T-helper 2 cell treated with Interferon-gamma antibody and Interleukin-4, amounts not matched to agents 5 μg/mL and 100 μg/mL, for 36 hours (primary cell): ENCODE measurements around the gene SLC6A9.

ENCODE experiments used
- DNase-seq: peaks from one replicate; pipeline ENCODE4 v3.0.0; 2021; ENCODE audit warnings: low spot score
- H3K27ac Mint-ChIP-seq: one replicate; pipeline ENCODE4 v1.8.0; 2021; ENCODE audit warnings: mild to moderate bottlenecking, mixed read lengths
- H3K27me3 Mint-ChIP-seq: one replicate; pipeline ENCODE4 v1.8.0; 2021; ENCODE audit warnings: low read depth, mixed read lengths
- H3K36me3 Mint-ChIP-seq: one replicate; pipeline ENCODE4 v1.8.0; 2021; ENCODE audit warnings: low read depth, mixed read lengths
- H3K4me1 Mint-ChIP-seq: one replicate; pipeline ENCODE4 v1.8.0; 2021; ENCODE audit warnings: low read depth, mixed read lengths
- H3K4me3 Mint-ChIP-seq: one replicate; pipeline ENCODE4 v1.8.0; 2022; ENCODE audit warnings: mild to moderate bottlenecking, moderate library complexity, mixed read lengths
- H3K9me3 Mint-ChIP-seq: one replicate; pipeline ENCODE4 v1.8.0; 2021; ENCODE audit warnings: mixed read lengths

SLC6A9 gene

DNA sequence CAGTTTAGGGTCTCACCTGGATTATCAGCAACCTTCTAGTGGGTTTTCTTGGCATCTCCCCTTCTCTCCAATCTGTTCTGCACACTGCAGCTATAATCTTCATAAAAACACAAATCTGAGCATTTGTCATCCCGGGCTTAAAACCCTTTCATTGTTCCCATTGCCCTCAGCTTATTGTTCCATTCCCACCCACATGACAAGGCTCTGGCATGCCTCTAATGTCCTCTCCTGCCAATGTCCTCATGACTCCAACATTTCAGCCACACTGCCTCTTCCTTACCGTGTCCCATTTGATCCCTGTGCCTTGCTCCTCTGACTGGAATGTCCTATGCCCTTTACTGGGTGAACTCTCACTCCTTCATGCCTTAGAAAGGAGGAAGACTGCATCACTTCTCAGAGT lies 68.9 kb downstream of the SLC6A9 start:
- Mint-ChIP-seq H3K36me3 (peaks cover 2% of the 10 kb centered on the region), H3K4me1 (no peaks in the 10 kb centered on the region), H3K9me3 (no peaks in the 10 kb centered on the region), H3K27ac (no peak overlapping the region), H3K4me3 (no peak overlapping the region), H3K27me3 (no peaks in the 10 kb centered on the region)
- no peak for DNase-seq

DNA sequence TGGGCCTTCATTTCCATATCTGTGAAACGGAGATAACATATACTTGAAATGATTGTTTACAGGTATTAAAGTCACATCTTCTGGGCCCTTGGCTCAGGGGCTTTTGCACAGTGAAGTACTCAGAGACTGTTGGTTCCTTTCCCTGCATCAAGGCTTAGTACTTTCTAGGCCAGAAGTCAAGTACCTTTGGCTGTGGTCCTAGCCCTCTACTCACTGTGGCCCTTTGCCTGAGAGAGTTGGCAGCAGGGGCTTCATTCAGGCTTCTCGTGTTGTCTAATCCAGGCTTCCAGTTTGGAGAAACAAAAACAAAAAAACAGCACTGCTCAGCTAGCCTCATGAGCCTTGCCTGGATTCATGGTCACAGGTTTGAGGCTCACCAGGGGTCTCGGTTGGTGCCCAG lies 69.6 kb downstream of the SLC6A9 start:
- Mint-ChIP-seq H3K27ac (no peak overlapping the region), H3K27me3 (no peaks in the 10 kb centered on the region), H3K4me1 (no peaks in the 10 kb centered on the region), H3K4me3 (no peak overlapping the region), H3K36me3 (peaks cover 2% of the 10 kb centered on the region), H3K9me3 (no peaks in the 10 kb centered on the region)
- DNase-seq = no peak

DNA sequence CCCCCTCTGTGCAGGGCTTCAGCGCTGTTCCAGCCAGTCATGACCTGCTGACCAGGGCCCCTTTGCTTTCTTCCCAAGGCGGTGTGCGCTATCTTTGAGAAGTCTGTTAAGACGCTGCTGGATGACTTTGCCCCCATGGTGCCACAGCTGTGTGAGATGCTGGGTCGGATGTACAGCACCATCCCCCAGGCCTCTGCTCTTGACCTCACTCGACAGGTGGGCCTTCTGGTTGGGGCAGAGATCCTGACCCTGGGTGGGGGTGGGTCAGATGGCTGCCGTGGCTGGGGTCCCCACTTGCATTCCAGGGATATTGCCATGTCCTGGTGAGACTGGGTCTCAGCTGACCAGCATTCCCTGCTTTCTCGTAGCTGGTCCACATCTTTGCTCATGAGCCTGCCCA lies 70.5 kb downstream of the SLC6A9 start:
- Mint-ChIP-seq H3K4me3 (no peak overlapping the region), H3K4me1 (no peaks in the 10 kb centered on the region), H3K9me3 (no peaks in the 10 kb centered on the region), H3K27ac (no peak overlapping the region), H3K27me3 (no peaks in the 10 kb centered on the region), H3K36me3 (peaks cover 2% of the 10 kb centered on the region)
- DNase-seq = no peak

DNA sequence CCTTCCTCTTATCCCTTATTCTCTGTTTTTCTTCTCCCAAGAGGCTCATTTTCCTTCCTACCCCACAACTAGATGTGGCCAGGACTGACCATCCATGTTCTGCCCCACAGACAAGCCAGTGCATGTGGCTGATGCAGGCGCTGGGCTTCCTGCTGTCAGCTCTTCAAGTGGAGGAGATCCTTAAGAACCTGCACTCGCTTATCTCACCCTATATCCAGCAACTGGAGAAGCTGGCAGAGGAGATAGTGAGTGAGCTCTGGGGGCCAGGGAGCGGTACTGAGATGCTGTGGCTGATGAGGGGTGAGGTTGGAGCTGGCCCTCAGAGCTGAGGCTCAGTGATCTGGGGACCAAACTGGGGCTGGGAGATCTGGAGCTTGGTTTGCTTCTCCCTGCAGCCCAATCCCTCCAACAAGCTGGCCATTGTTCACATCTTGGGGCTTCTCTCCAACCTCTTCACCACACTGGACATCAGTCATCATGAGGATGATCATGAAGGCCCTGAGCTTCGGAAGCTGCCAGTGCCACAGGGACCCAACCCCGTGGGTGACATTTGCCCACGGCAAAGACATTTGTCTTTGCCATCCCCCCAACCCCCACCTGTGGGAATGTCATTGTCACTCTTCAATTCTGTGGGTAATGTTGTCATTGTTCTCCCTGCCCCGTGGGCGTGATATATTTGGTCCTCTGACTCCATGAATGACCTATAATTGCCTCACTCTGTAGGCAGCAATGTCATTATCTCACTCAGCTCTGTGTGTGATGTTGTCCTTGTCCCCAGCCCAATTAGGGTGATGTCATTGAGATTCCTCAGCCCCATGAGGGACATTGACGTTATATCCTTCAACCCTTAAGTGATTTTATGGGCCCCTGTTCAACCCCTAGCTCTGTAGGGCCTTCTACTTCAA lies 72.7 kb downstream of the SLC6A9 start:
- H3K27me3 Mint-ChIP-seq = no peaks in the 10 kb centered on the region
- no peak overlapping the region for H3K27ac Mint-ChIP-seq
- H3K9me3 Mint-ChIP-seq = no peaks in the 10 kb centered on the region
- no peaks in the 10 kb centered on the region for H3K4me1 Mint-ChIP-seq
- DNase-seq = no peak
- H3K36me3 Mint-ChIP-seq = peaks cover 2% of the 10 kb centered on the region
- no peak overlapping the region for H3K4me3 Mint-ChIP-seq

DNA sequence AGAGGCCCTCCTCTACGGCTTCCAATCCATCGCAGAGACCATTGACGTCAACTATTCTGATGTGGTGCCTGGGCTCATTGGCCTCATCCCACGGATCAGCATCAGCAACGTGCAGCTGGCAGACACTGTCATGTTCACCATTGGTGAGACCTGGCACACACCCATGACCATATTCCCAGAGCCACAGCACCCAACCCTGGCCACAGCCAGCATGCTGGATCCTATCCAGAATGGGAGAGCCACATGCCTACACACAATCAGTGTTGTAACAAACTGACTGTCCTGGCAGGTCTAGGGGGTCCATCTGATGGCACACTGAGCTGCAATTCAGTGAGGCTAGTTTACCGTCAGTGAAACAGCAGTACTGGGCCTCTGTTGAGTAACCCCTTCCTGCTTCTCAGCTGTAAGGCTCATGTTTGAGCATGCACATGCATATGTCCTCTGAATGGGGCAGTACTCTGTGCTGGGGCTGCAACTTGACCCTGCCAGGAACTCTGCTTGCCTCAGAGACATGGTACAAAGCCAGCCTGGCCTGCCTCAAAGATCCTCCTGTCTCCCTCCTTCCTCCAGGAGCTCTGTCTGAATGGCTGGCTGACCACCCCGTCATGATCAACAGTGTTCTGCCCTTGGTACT lies 73.7 kb downstream of the SLC6A9 start:
- no peaks in the 10 kb centered on the region for H3K4me1 Mint-ChIP-seq
- no peak overlapping the region for H3K4me3 Mint-ChIP-seq
- no peaks in the 10 kb centered on the region for H3K9me3 Mint-ChIP-seq
- H3K36me3 Mint-ChIP-seq = peaks cover 2% of the 10 kb centered on the region
- no peaks in the 10 kb centered on the region for H3K27me3 Mint-ChIP-seq
- no peak overlapping the region for H3K27ac Mint-ChIP-seq
- DNase-seq = no peak

DNA sequence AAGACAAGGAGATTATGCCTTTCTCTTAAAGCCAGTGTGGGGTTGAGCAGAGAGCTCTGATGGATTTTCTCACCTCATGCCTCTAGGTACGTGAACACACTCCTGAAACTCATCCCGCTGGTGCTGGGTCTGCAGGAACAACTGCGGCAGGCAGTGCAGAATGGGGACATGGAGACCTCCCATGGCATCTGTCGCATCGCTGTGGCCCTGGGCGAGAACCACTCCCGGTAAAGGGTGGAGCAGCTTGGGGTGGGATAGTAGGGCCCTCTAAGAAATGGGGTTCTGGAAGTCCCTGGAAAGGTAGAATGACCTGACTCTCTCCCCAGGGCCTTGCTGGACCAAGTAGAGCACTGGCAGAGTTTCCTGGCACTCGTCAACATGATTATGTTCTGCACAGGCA lies 75.0 kb downstream of the SLC6A9 start:
- no peaks in the 10 kb centered on the region for H3K9me3 Mint-ChIP-seq
- H3K4me3 Mint-ChIP-seq = no peak overlapping the region
- H3K36me3 Mint-ChIP-seq = peaks cover 2% of the 10 kb centered on the region
- no peaks in the 10 kb centered on the region for H3K4me1 Mint-ChIP-seq
- DNase-seq = no peak
- H3K27me3 Mint-ChIP-seq = no peaks in the 10 kb centered on the region
- no peak overlapping the region for H3K27ac Mint-ChIP-seq

DNA sequence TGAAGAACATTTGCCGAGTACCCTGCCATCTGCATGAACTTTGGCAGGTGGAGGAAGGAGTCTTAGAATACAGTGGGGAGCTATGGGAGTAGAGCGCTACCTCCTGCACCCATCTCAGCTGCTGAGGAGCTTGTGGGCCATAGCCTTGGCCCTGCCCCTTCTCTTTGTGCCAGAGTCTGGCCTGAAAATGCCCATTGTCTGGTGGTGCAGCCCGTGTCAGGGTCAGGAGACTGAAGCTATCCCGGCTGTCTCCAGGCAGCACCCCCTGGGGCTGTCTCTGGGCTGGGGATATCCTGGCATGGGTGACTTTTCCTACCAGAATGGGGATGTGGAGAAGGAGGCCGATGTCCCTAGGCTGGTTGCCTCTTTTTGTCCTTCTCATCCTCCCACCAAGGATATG lies 77.2 kb downstream of the SLC6A9 start:
- no peak overlapping the region for H3K27ac Mint-ChIP-seq
- no peak for DNase-seq
- peaks cover 7% of the 10 kb centered on the region for H3K4me1 Mint-ChIP-seq
- H3K36me3 Mint-ChIP-seq = peaks cover 2% of the 10 kb centered on the region
- no peak overlapping the region for H3K4me3 Mint-ChIP-seq
- H3K9me3 Mint-ChIP-seq = no peaks in the 10 kb centered on the region
- no peaks in the 10 kb centered on the region for H3K27me3 Mint-ChIP-seq

DNA sequence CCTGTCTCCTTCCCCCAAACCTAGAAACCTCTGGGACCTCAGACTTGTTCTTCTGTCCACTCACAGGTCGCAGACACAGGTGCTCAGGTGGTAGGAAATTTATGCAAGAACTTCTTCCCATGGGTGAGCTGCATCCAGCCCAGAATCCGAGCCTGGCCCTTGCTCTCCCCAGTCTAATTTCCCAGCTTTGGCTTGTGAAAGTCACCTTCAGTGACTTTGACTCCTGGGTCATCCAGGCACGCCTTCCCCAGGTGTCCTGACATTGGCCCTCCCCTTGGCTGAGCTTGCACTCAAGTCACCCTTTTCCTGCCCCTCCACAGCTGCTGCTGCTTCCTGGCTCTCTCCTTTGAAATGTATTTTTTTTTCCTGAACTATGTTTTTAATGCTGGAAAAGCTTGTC lies 77.9 kb downstream of the SLC6A9 start:
- Mint-ChIP-seq H3K4me3 (no peak overlapping the region), H3K36me3 (peaks cover 2% of the 10 kb centered on the region), H3K9me3 (no peaks in the 10 kb centered on the region)

DNA sequence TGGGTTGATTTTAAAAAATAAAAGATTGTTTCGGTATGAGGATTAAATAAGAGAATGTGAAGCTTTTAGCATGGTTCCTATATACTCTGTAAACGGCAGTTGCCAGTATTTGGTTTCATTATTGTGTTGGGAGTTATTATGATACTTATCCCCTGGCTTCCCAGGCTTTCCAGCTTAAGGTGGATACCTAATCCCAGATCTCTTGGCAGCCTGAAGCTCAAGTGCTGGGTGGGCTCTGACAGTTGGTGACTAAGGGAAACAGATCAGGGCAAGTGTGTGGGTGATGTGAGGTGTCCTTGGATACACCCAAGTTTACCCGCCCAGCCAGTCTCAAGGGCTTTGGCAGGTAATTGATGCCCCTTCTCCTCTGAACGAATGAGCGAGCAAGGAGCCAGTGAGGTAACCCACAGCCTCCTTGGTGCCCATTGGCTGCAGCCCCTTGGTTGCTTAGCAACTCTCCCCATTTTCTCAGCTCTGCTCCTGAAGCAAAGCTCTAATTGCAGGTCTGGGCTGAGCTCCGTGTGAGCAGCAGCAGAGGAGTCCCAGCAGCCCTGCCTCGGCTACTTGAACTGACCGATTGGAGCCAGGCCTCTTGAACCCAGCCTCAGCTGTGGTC lies 78.4 kb downstream of the SLC6A9 start:
- no peak for DNase-seq
- no peaks in the 10 kb centered on the region for H3K9me3 Mint-ChIP-seq
- no peak overlapping the region for H3K4me3 Mint-ChIP-seq
- H3K27ac Mint-ChIP-seq = no peak overlapping the region
- peaks cover 2% of the 10 kb centered on the region for H3K36me3 Mint-ChIP-seq
- peaks cover 19% of the 10 kb centered on the region for H3K4me1 Mint-ChIP-seq
- no peaks in the 10 kb centered on the region for H3K27me3 Mint-ChIP-seq

More for the DNA sequence above, 77.9 kb downstream of the SLC6A9 start:
- no peak for DNase-seq
- Mint-ChIP-seq H3K4me1 (peaks cover 13% of the 10 kb centered on the region), H3K27me3 (no peaks in the 10 kb centered on the region), H3K27ac (no peak overlapping the region)

DNA sequence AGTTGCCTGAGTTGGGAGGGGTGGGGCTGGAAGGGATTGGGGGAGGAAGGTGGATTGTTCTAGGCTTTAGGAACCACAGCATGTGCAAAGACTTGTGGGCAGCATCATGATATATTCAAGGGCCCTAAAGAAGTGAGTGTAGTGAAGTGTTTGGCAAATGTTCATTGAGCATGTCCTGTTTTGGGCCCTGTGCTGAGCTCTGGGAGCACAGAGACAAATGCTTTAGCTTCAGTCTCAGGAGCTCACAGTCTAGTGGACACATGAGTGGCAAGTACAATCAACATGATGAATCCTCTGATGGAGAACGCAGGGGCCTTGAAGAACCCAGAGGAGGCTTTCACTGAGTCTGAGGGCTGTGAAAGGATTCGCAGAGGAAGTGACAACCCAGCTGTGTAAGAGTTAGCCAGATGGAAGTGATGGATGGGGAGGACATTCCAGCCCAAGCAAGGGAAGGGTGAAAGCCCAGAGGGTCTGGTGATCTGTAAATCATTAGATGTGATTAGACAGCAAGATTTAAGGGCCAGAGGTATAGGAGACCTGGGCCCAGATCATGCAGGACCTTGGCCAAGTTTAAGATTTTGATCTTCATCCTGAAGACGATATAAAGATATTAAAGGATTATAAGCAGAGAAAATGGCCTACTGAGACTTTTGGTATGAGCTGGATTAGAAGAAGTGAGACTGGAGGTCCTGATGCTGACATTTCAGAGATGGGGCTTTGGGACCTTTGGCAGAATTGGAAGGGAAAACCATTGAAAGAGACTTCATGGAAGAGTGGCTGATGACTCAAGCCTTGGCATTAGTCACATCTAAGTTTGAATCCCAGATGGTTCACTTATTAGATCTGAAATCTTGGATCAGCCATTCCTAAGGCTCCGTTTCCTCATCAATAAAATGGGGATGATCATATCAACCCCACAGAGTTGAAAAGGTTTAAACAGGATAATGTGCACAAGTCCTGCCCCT lies 80.0 kb downstream of the SLC6A9 start:
- Mint-ChIP-seq H3K36me3 (peaks cover 2% of the 10 kb centered on the region), H3K27ac (no peak overlapping the region), H3K9me3 (no peaks in the 10 kb centered on the region), H3K4me3 (no peak overlapping the region), H3K27me3 (no peaks in the 10 kb centered on the region), H3K4me1 (peaks cover 22% of the 10 kb centered on the region)
- no peak for DNase-seq

DNA sequence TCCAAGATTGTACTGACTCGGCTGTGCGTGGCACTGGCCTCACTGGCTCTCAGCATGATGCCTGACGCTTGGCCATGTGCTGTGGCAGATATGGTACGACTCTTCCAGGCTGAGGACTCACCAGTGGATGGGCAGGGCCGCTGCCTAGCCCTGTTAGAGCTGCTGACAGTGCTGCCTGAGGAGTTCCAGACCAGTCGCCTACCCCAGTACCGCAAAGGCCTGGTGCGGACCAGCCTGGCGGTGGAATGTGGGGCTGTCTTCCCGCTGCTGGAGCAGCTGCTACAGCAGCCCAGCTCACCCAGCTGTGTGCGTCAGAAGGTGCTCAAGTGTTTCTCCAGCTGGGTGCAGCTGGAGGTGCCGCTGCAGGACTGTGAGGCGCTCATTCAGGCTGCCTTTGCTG lies 81.6 kb downstream of the SLC6A9 start:
- H3K4me1 Mint-ChIP-seq = peaks cover 29% of the 10 kb centered on the region
- H3K4me3 Mint-ChIP-seq = no peak overlapping the region
- no peak overlapping the region for H3K27ac Mint-ChIP-seq
- no peaks in the 10 kb centered on the region for H3K27me3 Mint-ChIP-seq
- H3K9me3 Mint-ChIP-seq = no peaks in the 10 kb centered on the region
- H3K36me3 Mint-ChIP-seq = peaks cover 2% of the 10 kb centered on the region
- DNase-seq = no peak

DNA sequence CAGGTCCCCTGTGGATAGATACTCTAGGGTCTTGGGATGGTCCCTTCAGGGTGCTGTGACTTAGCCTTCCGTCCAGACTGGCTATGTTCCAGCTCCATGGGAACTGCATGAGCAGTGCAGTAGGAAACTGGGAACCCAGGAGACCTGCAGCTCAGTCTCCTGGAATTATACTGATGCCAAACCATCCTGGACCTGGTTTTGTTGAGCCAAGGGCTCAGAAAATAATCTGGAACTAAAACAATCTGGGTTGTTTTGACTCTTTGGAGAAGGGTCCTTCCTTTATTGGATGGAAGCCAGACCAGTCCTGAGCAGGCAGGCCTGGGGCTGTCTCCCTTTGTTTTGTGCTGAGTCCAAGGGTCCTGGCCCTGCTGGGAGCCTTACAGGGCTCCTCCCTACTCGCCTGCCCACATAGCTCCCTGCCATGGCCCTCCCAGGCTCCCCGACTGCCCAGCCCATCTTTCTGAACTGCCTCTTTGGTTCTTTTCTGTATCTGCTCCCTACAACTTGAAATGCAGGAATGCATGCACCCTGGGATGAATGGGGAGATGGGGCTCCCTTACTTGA lies 83.3 kb downstream of the SLC6A9 start:
- H3K4me1 Mint-ChIP-seq = peaks cover 34% of the 10 kb centered on the region
- DNase-seq = no peak
- H3K27me3 Mint-ChIP-seq = no peaks in the 10 kb centered on the region
- H3K9me3 Mint-ChIP-seq = no peaks in the 10 kb centered on the region
- peak overlapping the region; percentile 96 for H3K4me3 Mint-ChIP-seq
- H3K36me3 Mint-ChIP-seq = peaks cover 2% of the 10 kb centered on the region
- H3K27ac Mint-ChIP-seq = peak overlapping the region; percentile 76
